GM12872 (cell line): ENCODE measurements around the gene TPCN2.

Experiments
- CTCF ChIP-seq: IDR thresholded peaks from 3 replicates; pipeline ENCODE4 v1.5.1; 2011; ENCODE audit warnings: low read depth, mild to moderate bottlenecking, low read length, moderate library complexity; ENCODE audit not compliant: insufficient read depth

The TPCN2 gene

GRCh38 chr11:69057236-69057635, 8.5 kb downstream of the TPCN2 start:
- TF ChIP-seq CTCF = no peak

GRCh38 chr11:69057801-69058200, 9.1 kb downstream of the TPCN2 start:
- TF ChIP-seq CTCF = no peak

- TF ChIP-seq CTCF = no peak
Observed at GRCh38 chr11:69058511-69059270, 10.0 kb downstream of the TPCN2 start.

GRCh38 chr11:69059429-69059828, 10.7 kb downstream of the TPCN2 start:
- TF ChIP-seq CTCF = no peak

- TF ChIP-seq CTCF = no peak
Observed at GRCh38 chr11:69059985-69060384, 11.3 kb downstream of the TPCN2 start.

GRCh38 chr11:69060806-69061712, 12.3 kb downstream of the TPCN2 start:
- TF ChIP-seq CTCF = no peak

GRCh38 chr11:69061713-69062053, 13.0 kb downstream of the TPCN2 start:
- no peak for TF ChIP-seq CTCF
